Fibroblast of lung (primary cell): ENCODE results near the gene APOA4. TPM values are rescaled to one million over a fixed set of nuclear protein-coding genes. Genes with fewer than 3 reads are reported as not detected.
A peak's percentile ranks its signal among the peaks of the same experiment; 100 is the strongest.
"Not testable (repeated sequence)": the region's sequence is repeated elsewhere in the genome, so short reads cannot be mapped to it uniquely, and the experiment has no call there.

ENCODE experiments used
- DNase-seq, 2 donors: peaks; one replicate each; pipeline versions ENCODE4 v3.0.0 to v3.0.0-alpha.2; 2010; ENCODE audit warnings: low read depth in 2 of 2
- H2AFZ ChIP-seq: 2 replicates; pipeline ENCODE4 v1.5.1; 2012; ENCODE audit warnings: low read length, control low read depth, inconsistent platforms
- H3K27ac ChIP-seq: 2 replicates; pipeline ENCODE4 v1.5.1; 2011; ENCODE audit warnings: low read length, control low read depth; ENCODE audit not compliant: insufficient read depth
- H3K27me3 ChIP-seq: 2 replicates; pipeline ENCODE4 v1.5.1; 2011; ENCODE audit warnings: mild to moderate bottlenecking, low read length; ENCODE audit not compliant: control insufficient read depth, insufficient read depth
- H3K36me3 ChIP-seq: 2 replicates; pipeline ENCODE4 v1.5.1; 2011; ENCODE audit warnings: low read length; ENCODE audit not compliant: control insufficient read depth, insufficient read depth
- H3K4me1 ChIP-seq: 2 replicates; pipeline ENCODE4 v1.5.1; 2011; ENCODE audit warnings: low read length; ENCODE audit not compliant: control insufficient read depth, insufficient read depth; ENCODE audit errors: extremely low read depth
- H3K4me2 ChIP-seq: 2 replicates; pipeline ENCODE4 v1.5.1; 2011; ENCODE audit warnings: low read length, control low read depth; ENCODE audit not compliant: insufficient read depth; ENCODE audit errors: extremely low read depth
- H3K4me3 ChIP-seq, 4 experiments: fragments of 200-600 bp in 1 of 4; sonication (generic) in 1 of 4; replicated peaks in 1 of 4; 2 replicates each; pipeline ENCODE4 v1.5.1; 2011 to 2016; ENCODE audit warnings: low read length in 4 of 4, low read depth in 3 of 4, mild to moderate bottlenecking in 3 of 4, control low read depth in 2 of 4, inconsistent platforms in 1 of 4, mixed read lengths in 1 of 4; ENCODE audit not compliant: insufficient read depth in 1 of 4; ENCODE audit errors: control extremely low read depth in 1 of 4
- H3K79me2 ChIP-seq: 2 replicates; pipeline ENCODE4 v1.5.1; 2012; ENCODE audit warnings: mild to moderate bottlenecking, low read length, inconsistent platforms; ENCODE audit not compliant: control insufficient read depth, insufficient read depth
- H3K9ac ChIP-seq: 2 replicates; pipeline ENCODE4 v1.5.1; 2011; ENCODE audit warnings: mild to moderate bottlenecking, low read length, control low read depth; ENCODE audit not compliant: insufficient read depth
- H3K9me3 ChIP-seq: 2 replicates; pipeline ENCODE4 v1.5.1; 2012; ENCODE audit warnings: low read depth, low read length; ENCODE audit not compliant: control insufficient read depth, insufficient read depth
- H4K20me1 ChIP-seq: 2 replicates; pipeline ENCODE4 v1.5.1; 2011; ENCODE audit warnings: low read length; ENCODE audit not compliant: control insufficient read depth, insufficient read depth; ENCODE audit errors: extremely low read depth
- EZH2 ChIP-seq: IDR thresholded peaks from 2 replicates; pipeline ENCODE4 v1.5.1; 2012; ENCODE audit warnings: low read length, control low read depth, mild to moderate bottlenecking; ENCODE audit errors: missing control alignments
- polyA plus RNA-seq, 2 donors: library from polyadenylated mRNA; depleted of rRNA in 1 of 2; stranded (reverse) in 1 of 2; unstranded in 1 of 2; fragments of >200 nt; gene quantifications; 2 replicates each; pipeline ENCODE4 v1.2.1, GENCODE V29; 2011 to 2012; ENCODE audit warnings: missing spikeins in 1 of 2
- total RNA-seq: library from RNA; depleted of rRNA; stranded (reverse); fragments of >200 nt; gene quantifications from 2 replicates; pipeline ENCODE4 v1.2.1, GENCODE V29; 2014
- TF ChIP-seq, protein P1 (sequence below), 2 donors: IDR thresholded peaks in 1 of 2; conservative IDR thresholded peaks in 1 of 2; 1 replicate in 1 of 2; 2 replicates in 1 of 2; pipeline ENCODE4 v1.5.1; 2011 to 2012; ENCODE audit warnings: low read length in 2 of 2, control low read depth in 1 of 2, inconsistent platforms in 1 of 2, low read depth in 1 of 2, mild to moderate bottlenecking in 1 of 2

Gene APOA4
- total and polyA plus RNA-seq, 2 donors (not counting 1 experiment from before 2014, with no cell fraction given), result not detected

DNA sequence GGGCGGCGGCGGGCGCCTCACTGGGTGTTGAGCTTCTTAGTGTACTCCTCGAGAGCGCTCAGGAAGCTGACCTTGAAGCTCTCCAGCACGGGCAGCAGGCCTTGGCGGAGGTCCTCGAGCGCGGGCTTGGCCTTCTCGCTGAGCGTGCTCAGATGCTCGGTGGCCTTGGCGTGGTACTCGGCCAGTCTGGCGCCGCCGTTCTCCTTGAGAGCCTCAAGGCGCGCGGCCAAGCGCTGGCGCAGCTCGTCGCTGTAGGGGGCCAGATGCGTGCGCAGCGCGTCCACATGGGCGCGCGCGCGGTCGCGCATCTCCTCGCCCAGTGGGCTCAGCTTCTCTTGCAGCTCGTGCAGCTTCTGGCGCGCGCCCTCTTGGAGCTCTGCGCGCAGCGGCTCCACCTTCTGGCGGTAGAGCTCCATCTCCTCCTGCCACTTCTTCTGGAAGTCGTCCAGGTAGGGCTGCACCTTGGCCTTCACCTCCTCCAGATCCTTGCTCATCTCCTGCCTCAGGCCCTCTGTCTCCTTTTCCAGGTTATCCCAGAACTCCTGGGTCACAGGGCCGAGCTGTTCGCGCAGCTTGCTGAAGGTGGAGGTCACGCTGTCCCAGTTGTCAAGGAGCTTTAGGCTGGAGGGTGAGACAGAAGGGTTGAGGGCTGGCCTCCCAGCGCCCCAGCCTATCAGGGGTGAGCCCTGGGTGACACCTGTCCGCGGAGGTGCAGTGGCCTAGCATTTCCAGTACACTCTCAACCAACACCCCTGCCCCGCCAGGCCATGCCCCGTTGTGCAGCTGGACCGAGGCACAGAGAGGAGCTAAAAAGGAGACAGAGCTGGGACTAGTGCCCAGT, 12.9 kb upstream of the APOA4 start:
- peak; percentile 93 to 95 for DNase-seq
- Histone ChIP-seq H3K79me2 (no peaks in the 10 kb centered on the region), H3K4me3 (peak overlapping the region in 3 of 4 experiments; percentile 1 to 39 (median 19)), H3K9me3 (no peaks in the 10 kb centered on the region), H2AFZ (peak overlapping the region; percentile 78), H3K9ac (peak overlapping the region; percentile 53), H3K27ac (peak overlapping the region; percentile 65), H3K27me3 (no peaks in the 10 kb centered on the region), H3K36me3 (no peaks in the 10 kb centered on the region), H3K4me1 (peaks cover 7% of the 10 kb centered on the region), H3K4me2 (peak overlapping the region; percentile 51), H4K20me1 (no peaks in the 10 kb centered on the region)
- no peak for TF ChIP-seq EZH2
- TF ChIP-seq, protein P1, sequence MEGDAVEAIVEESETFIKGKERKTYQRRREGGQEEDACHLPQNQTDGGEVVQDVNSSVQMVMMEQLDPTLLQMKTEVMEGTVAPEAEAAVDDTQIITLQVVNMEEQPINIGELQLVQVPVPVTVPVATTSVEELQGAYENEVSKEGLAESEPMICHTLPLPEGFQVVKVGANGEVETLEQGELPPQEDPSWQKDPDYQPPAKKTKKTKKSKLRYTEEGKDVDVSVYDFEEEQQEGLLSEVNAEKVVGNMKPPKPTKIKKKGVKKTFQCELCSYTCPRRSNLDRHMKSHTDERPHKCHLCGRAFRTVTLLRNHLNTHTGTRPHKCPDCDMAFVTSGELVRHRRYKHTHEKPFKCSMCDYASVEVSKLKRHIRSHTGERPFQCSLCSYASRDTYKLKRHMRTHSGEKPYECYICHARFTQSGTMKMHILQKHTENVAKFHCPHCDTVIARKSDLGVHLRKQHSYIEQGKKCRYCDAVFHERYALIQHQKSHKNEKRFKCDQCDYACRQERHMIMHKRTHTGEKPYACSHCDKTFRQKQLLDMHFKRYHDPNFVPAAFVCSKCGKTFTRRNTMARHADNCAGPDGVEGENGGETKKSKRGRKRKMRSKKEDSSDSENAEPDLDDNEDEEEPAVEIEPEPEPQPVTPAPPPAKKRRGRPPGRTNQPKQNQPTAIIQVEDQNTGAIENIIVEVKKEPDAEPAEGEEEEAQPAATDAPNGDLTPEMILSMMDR (conservative IDR thresholded peaks at IDR 0.05 in 1 of 2, IDR thresholded peaks at IDR 0.05 in 1 of 2; ENCODE audit: low read depth in 1 of 2, low read length in 2 of 2), result peak; percentile 56 to 58

DNA sequence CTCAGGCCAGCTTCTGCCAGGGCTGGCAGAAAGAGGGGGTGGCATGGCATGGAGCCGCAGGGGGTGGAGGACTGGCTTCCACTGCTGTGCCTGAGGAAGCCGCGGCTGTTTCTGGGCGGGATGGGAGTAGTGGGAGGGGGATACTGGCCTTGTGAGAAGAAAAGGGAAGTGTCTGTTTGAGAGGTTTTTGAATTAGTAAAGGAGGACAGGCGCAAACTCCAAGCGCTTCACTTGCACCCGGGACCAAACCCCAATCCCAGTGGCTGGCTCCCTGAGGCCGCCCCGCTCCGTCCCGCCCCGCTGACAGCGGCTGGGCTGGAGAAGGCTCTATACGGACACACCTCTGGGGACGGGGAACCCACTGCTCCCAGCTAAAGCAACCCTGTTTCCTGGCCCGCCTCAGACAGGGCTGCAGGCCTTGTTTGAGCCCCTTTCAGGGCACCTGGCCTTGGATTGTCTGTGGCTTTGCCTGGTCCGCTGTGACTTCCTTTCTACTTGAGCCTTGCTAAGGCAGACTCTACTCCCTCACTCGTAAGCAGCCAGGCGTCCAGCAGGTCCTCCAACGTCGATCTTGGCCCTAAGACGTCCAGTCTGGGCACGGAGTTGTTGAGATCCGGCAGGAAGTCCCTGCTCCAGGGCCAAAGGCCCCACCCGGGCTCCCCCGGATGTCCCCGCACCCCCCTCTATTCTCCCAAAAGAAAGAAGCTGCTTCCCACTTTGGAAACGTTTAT, 12.1 kb upstream of the APOA4 start:
- no peaks in the 10 kb centered on the region for H3K36me3 ChIP-seq
- no peaks in the 10 kb centered on the region for H4K20me1 ChIP-seq
- no peaks in the 10 kb centered on the region for H3K79me2 ChIP-seq
- H3K4me2 ChIP-seq, result peak overlapping the region; percentile 51
- no peak for DNase-seq
- TF ChIP-seq, protein P1 (conservative IDR thresholded peaks at IDR 0.05 in 1 of 2, IDR thresholded peaks at IDR 0.05 in 1 of 2; ENCODE audit: low read depth in 1 of 2, low read length in 2 of 2), result no peak
- TF ChIP-seq EZH2, result no peak
- peak overlapping the region in 2 of 4 experiments; percentile 19 to 39 for H3K4me3 ChIP-seq
- H3K9me3 ChIP-seq, result no peaks in the 10 kb centered on the region
- peak overlapping the region; percentile 65 for H3K27ac ChIP-seq
- peaks cover 7% of the 10 kb centered on the region for H3K4me1 ChIP-seq
- H3K27me3 ChIP-seq, result no peaks in the 10 kb centered on the region
- H2AFZ ChIP-seq, result peak overlapping the region; percentile 81
- H3K9ac ChIP-seq, result peak overlapping the region; percentile 53

DNA sequence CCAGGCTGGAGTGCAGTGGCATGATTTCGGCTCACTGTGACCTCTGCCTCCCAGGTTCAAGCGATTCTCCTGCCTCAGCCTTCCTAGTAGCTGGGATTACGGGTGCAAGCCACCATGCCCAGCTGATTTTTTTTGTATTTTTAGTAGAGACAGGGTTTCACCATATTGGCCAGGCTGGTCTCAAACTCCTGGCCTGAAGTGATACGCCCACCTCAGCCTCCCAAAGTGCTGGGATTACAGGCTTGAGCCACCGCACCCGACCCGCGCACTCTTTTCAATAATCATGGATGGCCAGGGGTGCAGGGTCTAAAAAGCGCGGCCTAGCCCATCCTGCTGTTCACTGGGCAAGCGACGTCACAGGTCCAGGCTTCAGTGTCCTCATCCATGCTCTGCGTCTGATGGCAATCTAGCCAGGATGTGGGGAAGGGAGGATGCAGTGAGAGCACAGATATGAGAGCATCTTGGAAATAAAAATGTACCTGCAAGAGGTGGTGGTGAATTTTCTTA, 11.5 kb upstream of the APOA4 start:
- H3K9ac ChIP-seq, DNase-seq, H4K20me1 ChIP-seq, H3K4me1 ChIP-seq, H3K36me3 ChIP-seq, H3K27me3 ChIP-seq, H3K4me2 ChIP-seq, H3K79me2 ChIP-seq, H3K4me3 ChIP-seq, H2AFZ ChIP-seq, H3K27ac ChIP-seq, H3K9me3 ChIP-seq: not testable (repeated sequence)
